KG1 (cell line): ENCODE measurements around the gene CNTLN.
"Not testable (repeated sequence)": the region's sequence is repeated elsewhere in the genome, so short reads cannot be mapped to it uniquely, and the experiment has no call there.

Experiments used
- DNase-seq: peaks from one replicate; lab custom pipeline; 2025; lab: John Stamatoyannopoulos, UW

Gene CNTLN

GRCh38 chr9:17509701-17510100 lies 374.9 kb downstream of the CNTLN start:
- no peak for DNase-seq

- no peak for DNase-seq
Measured at GRCh38 chr9:17519761-17520160, 384.9 kb downstream of the CNTLN start.

- DNase-seq: no peak
Measured at GRCh38 chr9:17520268-17521064, 385.6 kb downstream of the CNTLN start.

- DNase-seq: no peak
Measured at GRCh38 chr9:17521100-17521855, 386.4 kb downstream of the CNTLN start.

GRCh38 chr9:17526726-17527125 lies 391.9 kb downstream of the CNTLN start:
- DNase-seq: not testable (repeated sequence)

- DNase-seq: no peak
Measured at GRCh38 chr9:17528859-17529258, 394.0 kb downstream of the CNTLN start.

GRCh38 chr9:17531642-17532254 lies 396.9 kb downstream of the CNTLN start:
- no peak for DNase-seq

GRCh38 chr9:17532461-17532860 lies 397.6 kb downstream of the CNTLN start:
- DNase-seq: no peak

GRCh38 chr9:17535176-17535575 lies 400.3 kb downstream of the CNTLN start:
- DNase-seq: no peak

GRCh38 chr9:17536027-17536426 lies 401.2 kb downstream of the CNTLN start:
- no peak for DNase-seq

GRCh38 chr9:17551023-17551422 lies 416.2 kb downstream of the CNTLN start:
- DNase-seq: no peak
